Mesenchymal stem cell (in vitro differentiated cells and primary cell): ENCODE results near the gene SCPEP1.

ENCODE experiments used
- DNase-seq: peaks from one replicate; pipeline ENCODE4 v3.0.0-alpha.2; 2013
- H2AFZ ChIP-seq: one replicate; pipeline ENCODE4 v1.6.1; 2013; ENCODE audit warnings: low read depth, mild to moderate bottlenecking, control low read depth, inconsistent platforms, low read length, moderate library complexity
- H2AK5ac ChIP-seq: 2 replicates; pipeline ENCODE4 v1.6.1; 2013; ENCODE audit warnings: low read length, moderate library complexity, mild to moderate bottlenecking, inconsistent platforms; ENCODE audit not compliant: severe bottlenecking
- H2BK120ac ChIP-seq: one replicate; pipeline ENCODE4 v1.6.1; 2013; ENCODE audit warnings: low read depth, mild to moderate bottlenecking, inconsistent platforms, low read length, moderate library complexity
- H2BK12ac ChIP-seq, 2 experiments: one replicate each; pipeline ENCODE4 v1.6.1; 2013; ENCODE audit warnings: inconsistent platforms in 2 of 2, low read length in 2 of 2, mild to moderate bottlenecking in 2 of 2, moderate library complexity in 2 of 2, control low read depth in 1 of 2
- H2BK15ac ChIP-seq: one replicate; pipeline ENCODE4 v1.6.1; 2013; ENCODE audit warnings: mild to moderate bottlenecking, low read depth, inconsistent platforms; ENCODE audit not compliant: poor library complexity, severe bottlenecking
- H2BK5ac ChIP-seq: 2 replicates; pipeline ENCODE4 v1.6.1; 2013; ENCODE audit warnings: low read depth, mild to moderate bottlenecking, low read length, control low read depth, inconsistent platforms; ENCODE audit not compliant: poor library complexity, severe bottlenecking
- H3K14ac ChIP-seq, 2 experiments: one replicate each; pipeline ENCODE4 v1.6.1; 2013; ENCODE audit warnings: inconsistent platforms in 2 of 2, low read length in 2 of 2, control low read depth in 1 of 2, mild to moderate bottlenecking in 1 of 2, moderate library complexity in 1 of 2
- H3K18ac ChIP-seq, 2 experiments: one replicate each; pipeline ENCODE4 v1.6.1; 2013; ENCODE audit warnings: inconsistent platforms in 2 of 2, low read length in 2 of 2, control low read depth in 1 of 2, low read depth in 1 of 2, mild to moderate bottlenecking in 1 of 2
- H3K23ac ChIP-seq, 2 experiments: one replicate each; pipeline ENCODE4 v1.6.1; 2013; ENCODE audit warnings: inconsistent platforms in 2 of 2, low read length in 2 of 2, mild to moderate bottlenecking in 2 of 2, moderate library complexity in 2 of 2, control low read depth in 1 of 2
- H3K27ac ChIP-seq: 2 replicates; pipeline ENCODE4 v1.5.1; 2013; ENCODE audit warnings: mild to moderate bottlenecking, moderate library complexity, low read length, control low read depth, inconsistent platforms; ENCODE audit not compliant: poor library complexity, severe bottlenecking
- H3K27me3 ChIP-seq, 2 experiments: 2 replicates each; pipeline versions ENCODE4 v1.6.1 to v1.7.0; 2013; ENCODE audit warnings: low read length in 2 of 2, mild to moderate bottlenecking in 2 of 2, moderate library complexity in 2 of 2, control low read depth in 1 of 2, inconsistent platforms in 1 of 2; ENCODE audit not compliant: control insufficient read depth in 1 of 2, insufficient read depth in 1 of 2
- H3K36me3 ChIP-seq, 2 experiments: 2 replicates each; pipeline versions ENCODE4 v1.6.1 to v1.7.0; 2013; ENCODE audit warnings: low read length in 2 of 2, control low read depth in 1 of 2, inconsistent platforms in 1 of 2, low read depth in 1 of 2, mild to moderate bottlenecking in 1 of 2; ENCODE audit not compliant: insufficient read depth in 2 of 2, control insufficient read depth in 1 of 2
- H3K4ac ChIP-seq, 2 experiments: one replicate each; pipeline ENCODE4 v1.6.1; 2013; ENCODE audit warnings: inconsistent platforms in 2 of 2, low read length in 2 of 2, mild to moderate bottlenecking in 2 of 2, moderate library complexity in 2 of 2, control low read depth in 1 of 2, low read depth in 1 of 2
- H3K4me1 ChIP-seq: 2 replicates; pipeline ENCODE4 v1.6.1; 2013; ENCODE audit warnings: low read depth, low read length, control low read depth; ENCODE audit not compliant: control insufficient read depth, insufficient read depth
- H3K4me2 ChIP-seq: 2 replicates; pipeline ENCODE4 v1.6.1; 2013; ENCODE audit warnings: low read length, mild to moderate bottlenecking, inconsistent platforms; ENCODE audit not compliant: poor library complexity, severe bottlenecking
- H3K4me3 ChIP-seq, 2 experiments: 2 replicates each; pipeline versions ENCODE4 v1.5.1 to v1.7.0; 2013; ENCODE audit warnings: low read length in 2 of 2, mild to moderate bottlenecking in 2 of 2, control low read depth in 1 of 2, low read depth in 1 of 2; ENCODE audit not compliant: insufficient read depth in 1 of 2
- H3K79me1 ChIP-seq: replicated peaks from 2 replicates; pipeline ENCODE4 v1.6.1; 2013; ENCODE audit warnings: mild to moderate bottlenecking, control low read depth, low read length, inconsistent platforms; ENCODE audit not compliant: poor library complexity, severe bottlenecking
- H3K9ac ChIP-seq: 2 replicates; pipeline ENCODE4 v1.7.0; 2013; ENCODE audit warnings: mild to moderate bottlenecking, low read length, moderate library complexity
- H3K9me3 ChIP-seq: 2 replicates; pipeline ENCODE4 v1.7.0; 2013; ENCODE audit warnings: mild to moderate bottlenecking, low read length; ENCODE audit not compliant: control insufficient read depth
- H4K8ac ChIP-seq: one replicate; pipeline ENCODE4 v1.6.1; 2013; ENCODE audit warnings: inconsistent platforms, mild to moderate bottlenecking, low read length, moderate library complexity
- H4K91ac ChIP-seq: one replicate; pipeline ENCODE4 v1.6.1; 2013; ENCODE audit warnings: mild to moderate bottlenecking, low read length, inconsistent platforms
- WGBS: methylation state at CpG from one replicate; pipeline ENCODE4 v1.1.7; 2013; ENCODE audit warnings: mixed read lengths; 5-methylcytosine and 5-hydroxymethylcytosine counted together

The SCPEP1 gene

DNA sequence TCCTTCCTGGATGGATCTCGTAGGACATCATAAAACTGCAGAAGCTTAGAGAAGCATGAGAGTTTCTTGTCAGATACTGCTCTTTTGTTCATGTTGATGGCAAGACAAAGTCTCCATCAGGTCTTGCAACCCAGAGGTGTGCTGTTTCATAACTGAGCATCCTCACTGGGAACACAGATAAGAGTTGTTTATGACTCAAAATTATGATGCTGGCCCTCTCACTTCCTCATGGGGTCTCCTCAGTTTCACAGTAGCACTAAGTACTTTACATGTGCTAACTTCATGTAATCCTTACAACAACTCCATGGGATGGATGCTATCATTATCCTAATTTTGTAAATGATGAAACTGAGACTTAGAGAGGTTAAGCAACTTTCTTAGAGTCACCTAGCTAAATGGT lies 14.4 kb downstream of the SCPEP1 start:
- Histone ChIP-seq H3K27me3 (no peaks in the 10 kb centered on the region), H3K4me1 (no peaks in the 10 kb centered on the region), H4K91ac (no peak overlapping the region), H3K9ac (no peak overlapping the region), H2AK5ac (no peak overlapping the region), H3K79me1 (no peaks in the 10 kb centered on the region), H3K4me3 (no peak overlapping the region), H2BK120ac (no peak overlapping the region), H3K4me2 (no peak overlapping the region), H2BK5ac (no peak overlapping the region), H3K14ac (no peak overlapping the region), H3K27ac (no peak overlapping the region), H2AFZ (no peak overlapping the region), H3K4ac (no peak overlapping the region), H3K9me3 (no peaks in the 10 kb centered on the region), H3K18ac (no peak overlapping the region), H3K36me3 (peaks cover 5 to 61% of the 10 kb centered on the region in 2 experiments), H4K8ac (no peak overlapping the region), H2BK15ac (no peak overlapping the region), H3K23ac (no peak overlapping the region), H2BK12ac (no peak overlapping the region)
- whole genome bisulfite sequencing = 44% methylated on average over 1 of the region's 1 CpG
- DNase-seq = no peak

DNA sequence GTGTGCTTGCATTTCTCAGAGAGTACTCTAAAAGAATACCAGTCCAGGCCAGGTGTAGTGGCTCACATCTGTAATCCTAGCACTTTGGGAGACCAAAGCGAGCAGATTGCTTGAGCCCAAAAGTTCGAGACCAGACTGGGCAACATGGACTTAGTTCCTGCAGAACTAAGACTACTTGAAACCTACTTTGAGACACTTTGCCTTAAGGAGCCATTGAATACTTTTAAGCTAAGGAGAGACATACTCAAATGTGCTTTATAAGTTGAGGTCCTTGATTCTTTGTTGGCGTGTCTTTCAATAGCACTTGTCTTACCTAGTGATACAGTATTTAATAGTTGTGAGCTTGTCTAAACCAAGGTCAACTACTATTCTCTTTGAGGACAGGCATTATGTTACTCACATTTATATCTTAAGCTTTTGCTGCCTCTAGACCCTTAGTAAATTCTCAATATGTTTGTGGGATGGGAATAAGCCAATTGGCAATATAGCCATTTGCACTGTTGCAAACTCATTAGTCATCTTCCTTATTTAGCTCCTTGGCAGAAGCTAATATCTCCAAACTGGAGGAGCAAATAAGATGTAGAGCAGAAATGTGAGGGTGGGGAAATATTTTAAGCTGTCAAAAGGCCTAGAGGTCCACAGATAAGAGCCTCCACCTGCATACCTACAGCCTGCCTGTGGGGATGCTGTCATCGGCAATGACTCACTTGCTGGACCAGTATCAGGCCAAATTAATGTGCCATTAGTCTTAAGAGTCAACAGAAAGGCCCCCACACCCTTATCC lies 16.3 kb downstream of the SCPEP1 start:
- no peak overlapping the region for H2BK120ac ChIP-seq
- H2BK12ac ChIP-seq = no peak overlapping the region
- H2AFZ ChIP-seq = no peak overlapping the region
- H3K4me2 ChIP-seq = no peak overlapping the region
- no peaks in the 10 kb centered on the region for H3K4me1 ChIP-seq
- H2BK15ac ChIP-seq = no peak overlapping the region
- no peak overlapping the region for H3K23ac ChIP-seq
- no peaks in the 10 kb centered on the region for H3K9me3 ChIP-seq
- no peak overlapping the region for H4K91ac ChIP-seq
- DNase-seq = no peak
- H3K9ac ChIP-seq = no peak overlapping the region
- H3K36me3 ChIP-seq = peaks cover 5 to 65% of the 10 kb centered on the region in 2 experiments
- no peak overlapping the region for H3K4me3 ChIP-seq
- no peak overlapping the region for H3K4ac ChIP-seq
- H3K14ac ChIP-seq = no peak overlapping the region
- no peak overlapping the region for H2AK5ac ChIP-seq
- H3K27ac ChIP-seq = no peak overlapping the region
- no peak overlapping the region for H3K18ac ChIP-seq
- no peaks in the 10 kb centered on the region for H3K27me3 ChIP-seq
- no peak overlapping the region for H2BK5ac ChIP-seq
- H3K79me1 ChIP-seq = no peaks in the 10 kb centered on the region
- 96% methylated on average over 4 of the region's 4 CpGs for WGBS
- no peak overlapping the region for H4K8ac ChIP-seq

DNA sequence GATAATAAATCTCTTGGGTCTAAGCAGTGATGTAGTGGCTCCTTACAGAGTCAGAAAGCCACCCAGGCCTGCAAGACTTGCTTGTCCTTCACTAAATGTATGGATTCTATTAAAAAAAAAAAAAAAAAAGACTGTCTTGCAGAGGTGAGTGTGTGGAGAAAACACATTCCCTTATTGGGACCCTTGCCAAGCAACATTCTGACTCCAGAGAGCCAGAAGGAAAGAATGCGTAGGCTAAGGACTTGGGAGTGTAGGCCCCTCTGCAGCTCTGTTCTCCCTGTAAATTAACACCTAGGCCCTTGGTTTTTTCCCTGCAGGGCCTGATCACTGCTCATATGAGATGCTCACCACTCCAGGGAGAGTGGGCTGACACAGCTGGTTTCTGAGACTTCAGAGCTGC lies 17.8 kb downstream of the SCPEP1 start:
- no peak for DNase-seq
- Histone ChIP-seq H2BK15ac (no peak overlapping the region), H3K27ac (no peak overlapping the region), H3K18ac (no peak overlapping the region), H3K4me2 (no peak overlapping the region), H3K4ac (no peak overlapping the region), H2BK120ac (no peak overlapping the region), H2BK5ac (no peak overlapping the region), H3K9ac (no peak overlapping the region), H3K79me1 (no peaks in the 10 kb centered on the region), H2AK5ac (no peak overlapping the region), H2BK12ac (no peak overlapping the region), H2AFZ (no peak overlapping the region), H3K4me1 (no peaks in the 10 kb centered on the region), H3K14ac (no peak overlapping the region), H4K91ac (no peak overlapping the region), H3K27me3 (no peaks in the 10 kb centered on the region), H3K9me3 (no peaks in the 10 kb centered on the region), H3K23ac (no peak overlapping the region), H3K36me3 (peaks cover 5 to 70% of the 10 kb centered on the region in 2 experiments), H4K8ac (no peak overlapping the region), H3K4me3 (no peak overlapping the region)
- WGBS = 100% methylated on average over 1 of the region's 1 CpG

DNA sequence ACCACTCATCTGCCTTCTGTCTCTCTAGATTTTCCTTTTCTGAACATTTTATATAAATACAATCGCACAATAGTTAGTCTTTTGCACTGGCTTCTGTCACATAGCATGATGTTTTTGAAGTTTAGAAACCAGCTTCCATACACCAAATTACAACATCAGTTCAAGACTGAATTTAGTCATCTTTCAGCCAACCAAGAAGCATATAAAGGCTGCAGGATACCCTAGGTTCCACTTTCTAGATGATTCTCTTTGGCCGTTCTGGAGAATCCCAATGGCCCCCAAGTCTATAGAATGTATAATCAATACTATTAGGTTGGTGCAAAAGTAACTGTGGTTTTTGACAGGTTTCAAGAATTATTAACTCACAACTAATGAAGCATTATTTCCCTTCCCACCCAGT lies 19.4 kb downstream of the SCPEP1 start:
- Histone ChIP-seq H4K91ac (no peak overlapping the region), H3K79me1 (no peaks in the 10 kb centered on the region), H2BK120ac (no peak overlapping the region), H3K14ac (no peak overlapping the region), H3K9ac (no peak overlapping the region), H2AK5ac (no peak overlapping the region), H4K8ac (no peak overlapping the region), H3K27ac (no peak overlapping the region), H3K36me3 (peaks cover 5 to 70% of the 10 kb centered on the region in 2 experiments), H3K9me3 (no peaks in the 10 kb centered on the region), H3K18ac (no peak overlapping the region), H3K4ac (no peak overlapping the region), H2AFZ (no peak overlapping the region), H2BK15ac (no peak overlapping the region), H2BK5ac (no peak overlapping the region), H2BK12ac (no peak overlapping the region), H3K23ac (no peak overlapping the region), H3K4me1 (no peaks in the 10 kb centered on the region), H3K27me3 (no peaks in the 10 kb centered on the region), H3K4me2 (no peak overlapping the region), H3K4me3 (no peak overlapping the region)
- 100% methylated on average over 1 of the region's 2 CpGs for WGBS
- DNase-seq = no peak
